Activated CD4-positive, alpha-beta T cell treated with anti-CD3 and anti-CD28 coated beads for 24 hours (primary cell): Measurements from ENCODE around the gene KRTAP5-7.
"Not testable (repeated sequence)": the region's sequence is repeated elsewhere in the genome, so short reads cannot be mapped to it uniquely, and the experiment has no call there.

Experiments used
- DNase-seq, 2 donors: peaks; one replicate each; pipeline ENCODE4 v3.0.0-alpha.2; 2020; ENCODE audit warnings: low read depth in 2 of 2

KRTAP5-7 gene

GRCh38 chr11:71532036-71532610 is 5.1 kb downstream of the KRTAP5-7 start:
- no peak for DNase-seq

GRCh38 chr11:71534711-71535608 is 7.9 kb downstream of the KRTAP5-7 start:
- not testable (repeated sequence) for DNase-seq

- no peak for DNase-seq
Observed at GRCh38 chr11:71535825-71536224, 8.8 kb downstream of the KRTAP5-7 start.

- DNase-seq = no peak
Observed at GRCh38 chr11:71537537-71537936, 10.5 kb downstream of the KRTAP5-7 start.

GRCh38 chr11:71537977-71538665 is 11.1 kb downstream of the KRTAP5-7 start, which contains the start of gene KRTAP5-8:
Gene KRTAP5-8, plus strand, starts transcription at chr11:71538025. Its CDS starts 31 bp downstream, at chr11:71538056.
- not testable (repeated sequence) for DNase-seq

GRCh38 chr11:71538666-71538990 is 11.6 kb downstream of the KRTAP5-7 start:
- DNase-seq = no peak

GRCh38 chr11:71539017-71539416 is 11.9 kb downstream of the KRTAP5-7 start:
- no peak for DNase-seq

- DNase-seq = not testable (repeated sequence)
Observed at GRCh38 chr11:71539971-71540370, 12.9 kb downstream of the KRTAP5-7 start.

GRCh38 chr11:71540521-71541304 is 13.6 kb downstream of the KRTAP5-7 start:
- DNase-seq = not testable (repeated sequence)

- no peak for DNase-seq
Observed at GRCh38 chr11:71542382-71542781, 15.3 kb downstream of the KRTAP5-7 start.

- no peak for DNase-seq
Observed at GRCh38 chr11:71542879-71543777, 16.1 kb downstream of the KRTAP5-7 start.

- no peak for DNase-seq
Observed at GRCh38 chr11:71543866-71544265, 16.8 kb downstream of the KRTAP5-7 start.

GRCh38 chr11:71544525-71545214 is 17.6 kb downstream of the KRTAP5-7 start:
- no peak for DNase-seq

- no peak for DNase-seq
Observed at GRCh38 chr11:71545405-71545966, 18.4 kb downstream of the KRTAP5-7 start.

GRCh38 chr11:71548120-71548519 is 21.1 kb downstream of the KRTAP5-7 start, which contains the start of gene KRTAP5-9:
Gene KRTAP5-9, plus strand, starts transcription at chr11:71548420. Its CDS starts 238 bp downstream, at chr11:71548658.
- DNase-seq = no peak

GRCh38 chr11:71548716-71549151 is 21.7 kb downstream of the KRTAP5-7 start:
- no peak for DNase-seq

GRCh38 chr11:71551711-71552110 is 24.6 kb downstream of the KRTAP5-7 start:
- no peak for DNase-seq

GRCh38 chr11:71554996-71555395 is 27.9 kb downstream of the KRTAP5-7 start:
- no peak for DNase-seq

GRCh38 chr11:71555508-71555907 is 28.4 kb downstream of the KRTAP5-7 start:
- no peak for DNase-seq

- no peak for DNase-seq
Observed at GRCh38 chr11:71556018-71556417, 29.0 kb downstream of the KRTAP5-7 start.
